HCT116 (cell line): ENCODE data around the gene METTL26.

Experiments used
- CEBPB ChIP-seq: IDR thresholded peaks from 2 replicates; pipeline ENCODE4 v1.6.1; 2012; ENCODE audit warnings: low read depth
- EGR1 ChIP-seq: IDR thresholded peaks from 2 replicates; pipeline ENCODE4 v1.6.1; 2012; ENCODE audit warnings: low read depth
- EZH2 ChIP-seq: fragments of 200-600 bp; sonication (generic); IDR thresholded peaks from 2 replicates; pipeline ENCODE4 v1.6.1; 2017; ENCODE audit warnings: antibody characterized with exemption, mixed run types
- EZH2phosphoT487 ChIP-seq: fragments of 200-600 bp; IDR thresholded peaks from 2 replicates; pipeline ENCODE4 v1.6.1; 2018; ENCODE audit warnings: antibody characterized with exemption, borderline replicate concordance
- FOSL1 ChIP-seq: IDR thresholded peaks from 2 replicates; pipeline ENCODE4 v1.6.1; 2012; ENCODE audit warnings: low read depth
- POLR2A ChIP-seq: IDR thresholded peaks from 2 replicates; pipeline ENCODE4 v1.7.0; 2011; ENCODE audit warnings: borderline replicate concordance; ENCODE audit not compliant: insufficient read depth, insufficient read length; ENCODE audit errors: extremely low read depth
- POLR2AphosphoS5 ChIP-seq: IDR thresholded peaks from 2 replicates; pipeline ENCODE4 v1.6.1; 2011; ENCODE audit warnings: mild to moderate bottlenecking, low read depth, low read length, moderate library complexity
- RAD21 ChIP-seq: IDR thresholded peaks from 2 replicates; pipeline ENCODE4 v1.6.1; 2012; ENCODE audit warnings: low read depth, mild to moderate bottlenecking
- SIN3A ChIP-seq: IDR thresholded peaks from 2 replicates; pipeline ENCODE4 v1.6.1; 2012; ENCODE audit warnings: low read depth
- YY1 ChIP-seq: IDR thresholded peaks from 2 replicates; pipeline ENCODE4 v1.6.1; 2011; ENCODE audit warnings: low read length, low read depth, moderate library complexity, mild to moderate bottlenecking; ENCODE audit not compliant: insufficient replicate concordance; ENCODE audit errors: extremely low read depth
- TF ChIP-seq, protein P1 (sequence below), 3 experiments: fragments of 200-600 bp in 1 of 3; sonication (generic) in 1 of 3; IDR thresholded peaks in 2 of 3; conservative IDR thresholded peaks in 1 of 3; 2 replicates each; pipeline ENCODE4 v1.5.1; 2012 to 2017; ENCODE audit warnings: low read depth in 2 of 3, low read length in 2 of 3, antibody characterized with exemption in 1 of 3, borderline replicate concordance in 1 of 3, control low read depth in 1 of 3, mild to moderate bottlenecking in 1 of 3, mixed read lengths in 1 of 3, mixed run types in 1 of 3, moderate library complexity in 1 of 3; ENCODE audit not compliant: insufficient read depth in 1 of 3
- TF ChIP-seq, protein P2 (sequence below): IDR thresholded peaks from 2 replicates; pipeline ENCODE4 v1.6.1; 2012; ENCODE audit warnings: low read depth
- TF ChIP-seq, protein P3 (sequence below): IDR thresholded peaks from 2 replicates; pipeline ENCODE4 v1.6.1; 2012

DNA sequence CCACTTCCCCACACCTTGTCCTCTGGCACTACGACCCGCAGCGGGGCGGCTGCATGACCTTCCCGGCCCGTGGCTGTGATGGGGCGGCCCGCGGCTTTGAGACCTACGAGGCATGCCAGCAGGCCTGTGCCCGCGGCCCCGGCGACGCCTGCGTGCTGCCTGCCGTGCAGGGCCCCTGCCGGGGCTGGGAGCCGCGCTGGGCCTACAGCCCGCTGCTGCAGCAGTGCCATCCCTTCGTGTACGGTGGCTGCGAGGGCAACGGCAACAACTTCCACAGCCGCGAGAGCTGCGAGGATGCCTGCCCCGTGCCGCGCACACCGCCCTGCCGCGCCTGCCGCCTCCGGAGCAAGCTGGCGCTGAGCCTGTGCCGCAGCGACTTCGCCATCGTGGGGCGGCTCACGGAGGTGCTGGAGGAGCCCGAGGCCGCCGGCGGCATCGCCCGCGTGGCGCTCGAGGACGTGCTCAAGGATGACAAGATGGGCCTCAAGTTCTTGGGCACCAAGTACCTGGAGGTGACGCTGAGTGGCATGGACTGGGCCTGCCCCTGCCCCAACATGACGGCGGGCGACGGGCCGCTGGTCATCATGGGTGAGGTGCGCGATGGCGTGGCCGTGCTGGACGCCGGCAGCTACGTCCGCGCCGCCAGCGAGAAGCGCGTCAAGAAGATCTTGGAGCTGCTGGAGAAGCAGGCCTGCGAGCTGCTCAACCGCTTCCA, 2.6 kb downstream of the METTL26 start:
- TF ChIP-seq, protein P1, sequence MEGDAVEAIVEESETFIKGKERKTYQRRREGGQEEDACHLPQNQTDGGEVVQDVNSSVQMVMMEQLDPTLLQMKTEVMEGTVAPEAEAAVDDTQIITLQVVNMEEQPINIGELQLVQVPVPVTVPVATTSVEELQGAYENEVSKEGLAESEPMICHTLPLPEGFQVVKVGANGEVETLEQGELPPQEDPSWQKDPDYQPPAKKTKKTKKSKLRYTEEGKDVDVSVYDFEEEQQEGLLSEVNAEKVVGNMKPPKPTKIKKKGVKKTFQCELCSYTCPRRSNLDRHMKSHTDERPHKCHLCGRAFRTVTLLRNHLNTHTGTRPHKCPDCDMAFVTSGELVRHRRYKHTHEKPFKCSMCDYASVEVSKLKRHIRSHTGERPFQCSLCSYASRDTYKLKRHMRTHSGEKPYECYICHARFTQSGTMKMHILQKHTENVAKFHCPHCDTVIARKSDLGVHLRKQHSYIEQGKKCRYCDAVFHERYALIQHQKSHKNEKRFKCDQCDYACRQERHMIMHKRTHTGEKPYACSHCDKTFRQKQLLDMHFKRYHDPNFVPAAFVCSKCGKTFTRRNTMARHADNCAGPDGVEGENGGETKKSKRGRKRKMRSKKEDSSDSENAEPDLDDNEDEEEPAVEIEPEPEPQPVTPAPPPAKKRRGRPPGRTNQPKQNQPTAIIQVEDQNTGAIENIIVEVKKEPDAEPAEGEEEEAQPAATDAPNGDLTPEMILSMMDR (IDR thresholded peaks at IDR 0.05 in 2 of 3, conservative IDR thresholded peaks at IDR 0.05 in 1 of 3; ENCODE audit: borderline replicate concordance in 1 of 3, insufficient read depth in 1 of 3, low read depth in 2 of 3, low read length in 2 of 3) = no peak
- TF ChIP-seq, protein P2, sequence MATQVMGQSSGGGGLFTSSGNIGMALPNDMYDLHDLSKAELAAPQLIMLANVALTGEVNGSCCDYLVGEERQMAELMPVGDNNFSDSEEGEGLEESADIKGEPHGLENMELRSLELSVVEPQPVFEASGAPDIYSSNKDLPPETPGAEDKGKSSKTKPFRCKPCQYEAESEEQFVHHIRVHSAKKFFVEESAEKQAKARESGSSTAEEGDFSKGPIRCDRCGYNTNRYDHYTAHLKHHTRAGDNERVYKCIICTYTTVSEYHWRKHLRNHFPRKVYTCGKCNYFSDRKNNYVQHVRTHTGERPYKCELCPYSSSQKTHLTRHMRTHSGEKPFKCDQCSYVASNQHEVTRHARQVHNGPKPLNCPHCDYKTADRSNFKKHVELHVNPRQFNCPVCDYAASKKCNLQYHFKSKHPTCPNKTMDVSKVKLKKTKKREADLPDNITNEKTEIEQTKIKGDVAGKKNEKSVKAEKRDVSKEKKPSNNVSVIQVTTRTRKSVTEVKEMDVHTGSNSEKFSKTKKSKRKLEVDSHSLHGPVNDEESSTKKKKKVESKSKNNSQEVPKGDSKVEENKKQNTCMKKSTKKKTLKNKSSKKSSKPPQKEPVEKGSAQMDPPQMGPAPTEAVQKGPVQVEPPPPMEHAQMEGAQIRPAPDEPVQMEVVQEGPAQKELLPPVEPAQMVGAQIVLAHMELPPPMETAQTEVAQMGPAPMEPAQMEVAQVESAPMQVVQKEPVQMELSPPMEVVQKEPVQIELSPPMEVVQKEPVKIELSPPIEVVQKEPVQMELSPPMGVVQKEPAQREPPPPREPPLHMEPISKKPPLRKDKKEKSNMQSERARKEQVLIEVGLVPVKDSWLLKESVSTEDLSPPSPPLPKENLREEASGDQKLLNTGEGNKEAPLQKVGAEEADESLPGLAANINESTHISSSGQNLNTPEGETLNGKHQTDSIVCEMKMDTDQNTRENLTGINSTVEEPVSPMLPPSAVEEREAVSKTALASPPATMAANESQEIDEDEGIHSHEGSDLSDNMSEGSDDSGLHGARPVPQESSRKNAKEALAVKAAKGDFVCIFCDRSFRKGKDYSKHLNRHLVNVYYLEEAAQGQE = no peak
- TF ChIP-seq EGR1 (no peak), POLR2A (no peak), EZH2phosphoT487 (no peak), EZH2 (no peak), SIN3A (no peak), RAD21 (no peak), CEBPB (no peak), POLR2AphosphoS5 (no peak), FOSL1 (no peak), YY1 (no peak)
- TF ChIP-seq, protein P3, sequence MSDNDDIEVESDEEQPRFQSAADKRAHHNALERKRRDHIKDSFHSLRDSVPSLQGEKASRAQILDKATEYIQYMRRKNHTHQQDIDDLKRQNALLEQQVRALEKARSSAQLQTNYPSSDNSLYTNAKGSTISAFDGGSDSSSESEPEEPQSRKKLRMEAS = no peak
